Diencephalon (tissue), 1 donor: ENCODE data around the gene ZMYM2. TPM values are rescaled to one million over a fixed set of nuclear protein-coding genes. Genes with fewer than 3 reads are reported as not detected.

ENCODE experiments used
- total RNA-seq: library from RNA; depleted of rRNA; stranded (reverse); fragments of >200 nt; gene quantifications from one replicate; pipeline ENCODE4 v1.2.3, GENCODE V29; 2014

Gene ZMYM2
- 141 TPM for total RNA-seq

DNA sequence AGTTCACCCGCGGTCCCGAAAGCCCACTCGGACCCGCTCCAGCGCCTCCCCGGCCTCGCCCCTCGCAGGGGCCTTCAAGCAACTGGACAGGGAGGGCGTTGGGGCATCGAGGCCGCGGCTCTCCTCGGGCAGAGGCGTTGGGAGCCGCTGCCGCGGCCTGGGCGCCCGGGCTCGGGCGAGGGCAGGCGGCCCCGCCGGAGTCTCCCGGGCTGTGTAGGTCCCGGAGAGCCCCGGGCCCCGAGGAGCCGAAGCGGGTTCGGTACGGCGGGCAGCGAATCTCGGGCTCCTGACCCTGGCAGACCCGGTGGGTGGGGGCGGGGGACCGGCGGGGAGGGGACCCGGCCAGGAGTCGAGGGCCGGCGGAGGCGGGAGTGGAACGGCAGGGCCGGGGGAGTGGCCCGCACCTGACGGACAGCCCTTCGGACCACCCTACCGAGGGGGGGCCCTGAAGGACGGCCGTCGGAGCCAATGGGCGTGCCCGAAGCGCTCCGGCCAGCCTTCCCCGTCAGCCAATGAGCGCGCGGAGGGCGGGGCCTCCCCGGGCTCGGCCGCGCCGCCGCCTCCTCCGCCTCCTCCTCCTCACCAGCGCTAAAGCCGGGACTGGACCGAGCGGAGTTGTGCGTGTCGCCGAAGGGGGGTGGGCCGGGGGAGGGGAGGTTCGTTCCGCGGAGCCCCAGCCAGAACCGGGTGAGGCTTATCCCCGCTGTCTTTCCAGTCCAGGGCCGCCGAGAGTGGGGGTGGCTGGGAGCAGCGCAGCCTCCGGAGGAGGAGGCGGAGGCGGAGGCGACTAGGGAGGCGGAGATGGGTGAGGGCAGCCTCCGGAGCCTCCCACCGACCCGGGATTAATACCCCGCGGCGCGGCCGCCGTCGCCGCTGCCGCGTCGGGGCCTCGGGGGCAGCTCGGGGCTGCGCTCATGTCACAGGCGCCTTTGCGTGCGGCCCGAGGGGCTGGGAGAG, at the start of gene ZMYM2:
ZMYM2 (plus strand) TSS at position 573 of the 957 bp plus-strand sequence. CDS start 34,346 bp downstream, outside the sequence.

Other genes starting within 250 kb of the ZMYM2 start
- gene PSPC1, start 175.8 kb upstream of the ZMYM2 start, total RNA-seq: 118 TPM
- gene ZMYM5, start 95.1 kb upstream of the ZMYM2 start, total RNA-seq: 29.8 TPM
- not detected for gene GJA3, start 202.3 kb downstream of the ZMYM2 start, total RNA-seq
- gene GJB2, start 234.2 kb downstream of the ZMYM2 start, total RNA-seq: 4.2 TPM